Measurements from ENCODE around the gene MANBA. TPM values are rescaled to one million over a fixed set of nuclear protein-coding genes. Genes with fewer than 3 reads are reported as not detected.
A peak's percentile ranks its signal among the peaks of the same experiment; 100 is the strongest.

MANBA gene
- total and polyA plus RNA-seq, 2 of the 4 experiments (the other 2 are of a cell fraction) = 11.5 to 17.2 TPM

- TF ChIP-seq NFE2L2 (IDR thresholded peaks at IDR 0.05; ENCODE audit: low read depth, low read length) = peak; percentile 26; the same call in 1 of the 2 replicates
These were observed 76.1 kb downstream of the MANBA start (continued) for GRCh38 chr4:102684610-102685052.

- in situ Hi-C loops (cut with MboI; ENCODE audit: low sequenced_read_pairs) = no loop called here
- H2BK120ac ChIP-seq (ENCODE audit: low read depth, low read length) = peak overlapping the region; percentile 75
- H3K79me1 ChIP-seq (ENCODE audit: low read depth in 1 of 2, low read length in 2 of 2) = peaks cover 4 to 19% of the 10 kb centered on the region in 2 experiments; a peak in 3 of 4 replicates
- peak overlapping the region; percentile 29 for H3K27ac ChIP-seq (ENCODE audit: insufficient read depth, low read length)
- DNase-seq (peak; percentile 25), ATAC-seq (ENCODE audit: low read depth) (peak; percentile 48)
- peak overlapping the region; percentile 69 for H2AK5ac ChIP-seq (ENCODE audit: low read depth, low read length)
- H3K4me3 ChIP-seq (ENCODE audit: insufficient read depth, low read depth, low read length) = no peak overlapping the region
- no peak overlapping the region for H2AFZ ChIP-seq (replicated peaks; ENCODE audit: low read length, poor library complexity)
- peak overlapping the region; percentile 64 for H3K4ac ChIP-seq (ENCODE audit: low read depth, low read length)
- H3K14ac ChIP-seq (replicated peaks; ENCODE audit: low read depth, low read length) = peak overlapping the region; percentile 63
- peak overlapping the region; percentile 15 for H3K23ac ChIP-seq (ENCODE audit: low read depth, low read length)
- no peaks in the 10 kb centered on the region for H3K27me3 ChIP-seq (ENCODE audit: control insufficient read depth, insufficient read depth, low read length)
- no peak overlapping the region for H2AK9ac ChIP-seq (replicated peaks; ENCODE audit: low read depth, low read length, poor library complexity)
- H3K4me1 ChIP-seq (ENCODE audit: control insufficient read depth, insufficient read depth, low read length) = peaks cover 10% of the 10 kb centered on the region
- H2BK20ac ChIP-seq (ENCODE audit: low read depth, low read length) = peak overlapping the region; percentile 81
- H3K56ac ChIP-seq (ENCODE audit: extremely low read depth, insufficient read depth, low read length) = no peak overlapping the region
- H4K5ac ChIP-seq (ENCODE audit: low read depth, low read length) = peak overlapping the region; percentile 37; the same call in 1 of the 2 replicates
- no peak overlapping the region for H3K9ac ChIP-seq (ENCODE audit: low read depth, low read length)
- H3K18ac ChIP-seq (ENCODE audit: low read depth, low read length) = peak overlapping the region; percentile 57
- H2BK5ac ChIP-seq (ENCODE audit: low read depth, low read length, poor library complexity, severe bottlenecking) = peak overlapping the region; percentile 43
- peak overlapping the region; percentile 48 for H3K4me2 ChIP-seq (ENCODE audit: low read depth, low read length)
- peaks cover 9% of the 10 kb centered on the region for H3K9me1 ChIP-seq (ENCODE audit: insufficient read depth, low read length)
- H4K8ac ChIP-seq (ENCODE audit: low read depth in 2 of 2, low read length in 2 of 2) = peak overlapping the region in 1 of 2 experiments; percentile 69; a peak in 2 of 4 replicates
- peak overlapping the region; percentile 34; the same call in 1 of the 2 replicates for H4K91ac ChIP-seq (ENCODE audit: insufficient read depth, low read depth, low read length)
- no peaks in the 10 kb centered on the region for H4K20me1 ChIP-seq (ENCODE audit: insufficient read depth, low read length)
- ChIA-PET CTCF (interaction anchor here (0.6 kb wide), 1 partner anchor 361 kb away, joined by 3 read pairs; no protein-coding TSS in a partner anchor), POLR2A (ENCODE audit: unreplicated experiment) (no interaction called here)
- no peaks in the 10 kb centered on the region for H3K36me3 ChIP-seq (ENCODE audit: control insufficient read depth, insufficient read depth, low read length)
- no TSS peak for BruUV-seq (replicated peaks)
- no peaks in the 10 kb centered on the region; the same call in 1 of the 2 replicates for H3K9me3 ChIP-seq (ENCODE audit: control insufficient read depth, insufficient read depth, low read length)
- intact Hi-C loops (cut with micrococcal nuclease) = no loop called here
- no CpG with 5 or more reads among the region's 5 CpGs for WGBS, 2 experiments (ENCODE audit: extremely low coverage in 2 of 2, insufficient read length in 1 of 2)
- dilution Hi-C loops (cut with HindIII; ENCODE audit: low sequenced_read_pairs, unreplicated experiment) = no loop called here
- peak overlapping the region; percentile 16; the same call in 1 of the 3 replicates for H2BK15ac ChIP-seq (ENCODE audit: low read depth, low read length)
- TF ChIP-seq RAD21 (IDR thresholded peaks at IDR 0.05; ENCODE audit: low read length) (no peak), CEBPB (IDR thresholded peaks at IDR 0.05; ENCODE audit: low read depth, low read length) (no peak), SMC3 (IDR thresholded peaks at IDR 0.05; ENCODE audit: low read depth, low read length) (no peak), CHD1 (IDR thresholded peaks at IDR 0.05; ENCODE audit: low read depth, low read length) (no peak)
These were observed 76.7 kb downstream of the MANBA start for GRCh38 chr4:102683881-102684609.
